Loucy (cell line): ENCODE measurements around the gene KLRB1.

Experiments
- H2AFZ ChIP-seq: fragments of 200-600 bp; sonication (generic); 2 replicates; pipeline ENCODE4 v1.6.0; 2016; ENCODE audit warnings: antibody characterized with exemption, mild to moderate bottlenecking, low read length, moderate library complexity
- H3F3A ChIP-seq: fragments of 200-600 bp; 2 replicates; pipeline ENCODE4 v1.6.0; 2016; ENCODE audit warnings: antibody characterized with exemption, low read depth, mild to moderate bottlenecking
- H3K27me3 ChIP-seq: fragments of 200-600 bp; sonication (generic); 2 replicates; pipeline ENCODE4 v1.6.1; 2014; ENCODE audit warnings: low read length, mild to moderate bottlenecking; ENCODE audit not compliant: insufficient read depth, poor library complexity, severe bottlenecking
- H3K36me3 ChIP-seq: fragments of 200-600 bp; sonication (generic); 2 replicates; pipeline ENCODE4 v1.6.1; 2016; ENCODE audit warnings: low read length; ENCODE audit not compliant: insufficient read depth
- H3K4me1 ChIP-seq: fragments of 200-600 bp; sonication (generic); 2 replicates; pipeline ENCODE4 v1.5.1; 2014; ENCODE audit warnings: low read length, mild to moderate bottlenecking; ENCODE audit not compliant: insufficient read depth, poor library complexity, severe bottlenecking
- H3K4me2 ChIP-seq: fragments of 200-600 bp; sonication (generic); 2 replicates; pipeline ENCODE4 v1.6.0; 2014; ENCODE audit warnings: antibody characterized with exemption, low read length, low read depth, mild to moderate bottlenecking; ENCODE audit not compliant: poor library complexity, severe bottlenecking
- H3K4me3 ChIP-seq: fragments of 200-600 bp; sonication (generic); 2 replicates; pipeline ENCODE4 v1.5.1; 2014; ENCODE audit warnings: low read length, mild to moderate bottlenecking, mixed read lengths; ENCODE audit not compliant: poor library complexity, severe bottlenecking
- H3K79me2 ChIP-seq: fragments of 200-600 bp; sonication (generic); 2 replicates; pipeline ENCODE4 v1.6.1; 2014; ENCODE audit warnings: low read length; ENCODE audit not compliant: insufficient read depth
- H3K9ac ChIP-seq: fragments of 200-600 bp; sonication (generic); 2 replicates; pipeline ENCODE4 v1.6.0; 2014; ENCODE audit warnings: mild to moderate bottlenecking, low read depth, low read length, moderate library complexity; ENCODE audit not compliant: poor library complexity, severe bottlenecking
- H3K9me2 ChIP-seq: fragments of 200-600 bp; sonication (generic); replicated peaks from 2 replicates; pipeline ENCODE4 v1.6.1; 2016; ENCODE audit warnings: low read depth, low read length, mixed read lengths
- H3K9me3 ChIP-seq: fragments of 200-600 bp; sonication (generic); 2 replicates; pipeline ENCODE4 v1.6.1; 2014; ENCODE audit warnings: mild to moderate bottlenecking, antibody characterized with exemption, low read length, low read depth; ENCODE audit not compliant: insufficient read depth
- H4K20me1 ChIP-seq: fragments of 200-600 bp; sonication (generic); 2 replicates; pipeline ENCODE4 v1.6.0; 2014; ENCODE audit warnings: antibody characterized with exemption, low read length, mild to moderate bottlenecking; ENCODE audit not compliant: insufficient read depth, poor library complexity, severe bottlenecking
- CTCF ChIP-seq: fragments of 200-600 bp; sonication (generic); conservative IDR thresholded peaks from 2 replicates; pipeline ENCODE4 v1.5.1; 2014; ENCODE audit warnings: mild to moderate bottlenecking, antibody characterized with exemption, low read length
- EZH2phosphoT487 ChIP-seq: fragments of 200-600 bp; IDR thresholded peaks from 2 replicates; pipeline ENCODE4 v1.6.1; 2018; ENCODE audit warnings: antibody characterized with exemption, mild to moderate bottlenecking, moderate library complexity, borderline replicate concordance

The KLRB1 gene

GRCh38 chr12:9607716-9608115 lies at the start of gene KLRB1:
KLRB1 (minus strand) TSS chr12:9607916; CDS start chr12:9607839, 77 bp downstream.
- no peak for TF ChIP-seq CTCF
- TF ChIP-seq EZH2phosphoT487, result no peak
- no peaks in the 10 kb centered on the region for H3K9me2 ChIP-seq
- no peak within 1 kb of the TSS for H3K9ac ChIP-seq
- no peaks in the 10 kb centered on the region; the same call in 1 of the 2 replicates for H3K9me3 ChIP-seq
- no peak within 1 kb of the TSS for H3K4me2 ChIP-seq
- H3K27me3 ChIP-seq, result no peaks in the 10 kb centered on the region
- peaks cover 3% of the 10 kb centered on the region for H3K4me1 ChIP-seq
- peak within 1 kb of the TSS; percentile 34; the same call in 1 of the 2 replicates for H2AFZ ChIP-seq
- no peaks in the 10 kb centered on the region for H3F3A ChIP-seq
- H3K4me3 ChIP-seq, result no peak within 1 kb of the TSS
- no peaks in the 10 kb centered on the region for H3K36me3 ChIP-seq
- no peaks in the 10 kb centered on the region for H4K20me1 ChIP-seq
- H3K79me2 ChIP-seq, result no peaks in the 10 kb centered on the region

- peaks cover 24% of the 10 kb centered on the region for H3F3A ChIP-seq
- H3K9ac ChIP-seq, result peak overlapping the region; percentile 97
- H3K9me2 ChIP-seq, result no peaks in the 10 kb centered on the region
- peaks cover 47% of the 10 kb centered on the region for H3K79me2 ChIP-seq
- TF ChIP-seq CTCF, result no peak
- TF ChIP-seq EZH2phosphoT487, result no peak
- H3K4me1 ChIP-seq, result peaks cover 63% of the 10 kb centered on the region
- peaks cover 3% of the 10 kb centered on the region; the same call in 1 of the 2 replicates for H3K36me3 ChIP-seq
- H3K9me3 ChIP-seq, result no peaks in the 10 kb centered on the region
- H2AFZ ChIP-seq, result no peak overlapping the region
- no peaks in the 10 kb centered on the region for H4K20me1 ChIP-seq
- H3K4me3 ChIP-seq, result peak overlapping the region; percentile 91
- no peaks in the 10 kb centered on the region for H3K27me3 ChIP-seq
- H3K4me2 ChIP-seq, result peak overlapping the region; percentile 98
Measured at GRCh38 chr12:9651265-9651729, 43.6 kb upstream of the KLRB1 start.

- Histone ChIP-seq H3K9me3 (peaks cover 5% of the 10 kb centered on the region; the same call in 1 of the 2 replicates), H3K9ac (peak overlapping the region; percentile 97), H3K4me3 (peak overlapping the region; percentile 91), H3K9me2 (no peaks in the 10 kb centered on the region), H4K20me1 (no peaks in the 10 kb centered on the region), H2AFZ (no peak overlapping the region), H3K4me1 (peaks cover 63% of the 10 kb centered on the region), H3K27me3 (no peaks in the 10 kb centered on the region), H3K79me2 (peaks cover 47% of the 10 kb centered on the region), H3K36me3 (peaks cover 3% of the 10 kb centered on the region; the same call in 1 of the 2 replicates), H3F3A (peaks cover 28% of the 10 kb centered on the region), H3K4me2 (peak overlapping the region; percentile 98)
- no peak for TF ChIP-seq EZH2phosphoT487
- TF ChIP-seq CTCF, result no peak
Measured at GRCh38 chr12:9650151-9650576, 42.4 kb upstream of the KLRB1 start.
